GM21619 (cell line): ENCODE data around the gene RAPGEF1.
"Not testable (repeated sequence)": the region's sequence is repeated elsewhere in the genome, so short reads cannot be mapped to it uniquely, and the experiment has no call there.

Source experiments
- ATAC-seq: cut with Tn5 transposase; IDR thresholded peaks from one replicate; pipeline ENCODE4 v1.9.1; 2021; ENCODE audit not compliant: unreplicated experiment

Gene RAPGEF1

GRCh38 chr9:131672451-131672850 is 67.4 kb downstream of the RAPGEF1 start:
- ATAC-seq = no peak

GRCh38 chr9:131671133-131671520 is 68.7 kb downstream of the RAPGEF1 start:
- no peak for ATAC-seq

DNA sequence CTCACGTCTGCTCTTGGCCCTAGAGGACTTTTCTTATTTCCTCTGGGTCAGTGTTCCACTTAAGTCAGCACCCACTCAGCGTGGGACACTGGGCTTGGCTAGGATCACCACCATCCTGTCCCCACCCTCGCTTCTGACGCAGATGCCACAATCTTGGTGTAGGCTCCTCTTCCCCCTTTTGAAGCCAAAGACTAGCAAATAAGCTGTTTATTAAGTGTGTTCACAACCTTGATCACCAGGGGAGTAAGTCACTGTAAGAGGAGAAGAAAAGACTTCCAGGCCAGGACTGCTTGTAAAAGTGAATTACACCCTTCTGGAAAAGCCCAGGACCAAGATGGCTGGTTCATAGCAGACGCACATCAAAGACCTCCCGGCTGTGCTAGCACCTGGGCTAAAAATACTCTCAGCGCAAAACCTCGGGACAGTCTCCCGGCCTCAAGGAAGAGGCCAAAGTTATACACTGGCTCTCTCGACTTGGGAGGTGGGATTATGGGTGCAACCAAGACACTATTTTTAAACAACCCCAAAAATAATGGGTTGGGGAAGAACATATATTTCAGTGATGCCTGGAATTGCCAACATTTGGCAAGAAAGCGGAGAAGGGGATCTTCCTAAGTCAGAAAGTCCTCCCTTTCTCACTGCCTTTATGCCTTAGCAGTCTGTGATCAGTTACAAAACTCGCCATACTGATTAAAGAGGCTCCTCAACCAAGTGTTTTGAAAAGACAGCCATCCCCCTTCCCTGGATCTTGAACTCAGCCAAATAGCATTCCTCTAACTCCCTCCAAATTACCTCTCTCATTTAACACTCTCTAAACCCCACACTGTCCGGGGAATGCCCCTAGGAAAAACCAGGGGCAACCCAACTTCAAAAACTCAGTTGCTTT is 69.4 kb downstream of the RAPGEF1 start:
- no peak for ATAC-seq

GRCh38 chr9:131669269-131670157 is 70.4 kb downstream of the RAPGEF1 start:
- ATAC-seq = no peak

DNA sequence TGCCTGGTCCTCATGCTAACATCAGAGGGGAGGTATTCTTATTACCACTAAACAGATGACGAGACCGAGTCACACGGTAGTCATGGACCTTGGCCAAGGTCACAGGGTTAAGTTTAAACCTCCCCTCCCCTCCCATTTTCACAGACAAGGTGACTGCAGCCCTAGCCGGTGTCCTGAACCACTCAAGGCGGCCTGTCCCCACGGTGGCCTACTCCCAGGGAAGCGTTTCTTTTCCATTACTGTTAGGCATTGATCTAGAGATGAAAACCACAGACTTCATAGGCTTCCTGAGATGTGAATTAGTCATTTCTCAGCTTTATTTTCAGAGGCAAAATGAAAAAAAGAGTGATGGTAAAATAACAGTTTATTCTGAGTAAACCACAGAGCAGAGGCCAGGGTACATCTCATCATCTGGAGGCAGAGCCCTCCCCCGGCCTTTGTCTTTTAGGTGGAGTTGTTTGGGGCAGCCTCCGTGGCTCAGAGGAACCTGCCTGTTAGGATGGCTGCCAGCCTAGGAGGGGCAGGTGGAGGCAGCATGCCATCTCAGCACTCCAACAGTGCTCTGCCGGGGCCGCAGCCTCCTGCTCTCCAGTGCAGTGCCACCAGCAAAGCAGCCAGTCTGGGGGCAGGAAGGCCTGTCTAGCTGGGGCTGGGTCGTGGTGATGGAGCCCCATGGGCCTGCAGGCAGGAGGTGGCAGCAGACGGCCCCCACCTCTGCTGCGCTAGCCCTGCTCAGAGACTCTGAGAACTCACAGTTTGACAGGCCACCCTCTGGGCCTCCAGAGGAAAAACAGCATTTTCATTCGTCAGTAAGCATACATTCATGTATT is 71.2 kb downstream of the RAPGEF1 start:
- ATAC-seq = peak; percentile 45

DNA sequence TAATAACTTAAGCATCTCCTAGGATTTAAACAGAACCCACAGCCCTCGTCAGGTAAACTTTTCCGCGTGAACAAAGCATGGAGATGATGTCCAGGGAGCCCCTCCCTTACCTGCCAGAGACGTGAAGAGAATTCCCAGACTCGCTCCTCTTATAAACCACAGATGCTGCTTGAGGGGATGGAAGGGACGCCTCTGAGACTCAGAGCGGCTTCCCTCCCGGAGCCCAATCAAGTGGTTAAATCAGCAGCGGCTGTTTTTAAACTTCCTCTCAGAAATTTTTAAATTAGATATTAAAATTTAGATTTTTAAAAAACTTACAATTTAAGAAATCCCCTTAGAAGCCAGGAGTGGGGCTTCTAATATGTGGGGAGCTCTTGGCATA is 71.8 kb downstream of the RAPGEF1 start:
- ATAC-seq = peak; percentile 2

GRCh38 chr9:131667576-131667975 is 72.3 kb downstream of the RAPGEF1 start:
- no peak for ATAC-seq

GRCh38 chr9:131666774-131667173 is 73.1 kb downstream of the RAPGEF1 start:
- ATAC-seq = no peak

GRCh38 chr9:131666029-131666428 is 73.8 kb downstream of the RAPGEF1 start:
- no peak for ATAC-seq

DNA sequence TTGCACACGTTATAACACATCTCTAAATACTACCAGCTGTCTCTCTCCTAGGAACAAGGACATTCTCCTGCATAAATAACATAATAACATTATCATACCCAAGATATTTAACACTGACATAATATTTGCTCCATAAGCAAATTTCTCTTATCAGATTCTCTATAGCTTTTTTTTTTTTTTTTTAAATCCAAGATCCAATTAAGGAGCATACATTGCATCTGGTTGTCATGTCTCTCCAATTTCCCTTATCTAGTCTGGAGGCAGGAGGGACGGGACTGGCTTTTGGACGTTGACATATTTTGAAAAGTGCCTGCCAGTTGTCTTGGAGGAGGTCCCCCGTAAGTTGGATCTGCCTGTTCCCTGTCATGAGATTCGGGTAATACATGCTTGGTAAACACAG is 76.6 kb downstream of the RAPGEF1 start:
- no peak for ATAC-seq

DNA sequence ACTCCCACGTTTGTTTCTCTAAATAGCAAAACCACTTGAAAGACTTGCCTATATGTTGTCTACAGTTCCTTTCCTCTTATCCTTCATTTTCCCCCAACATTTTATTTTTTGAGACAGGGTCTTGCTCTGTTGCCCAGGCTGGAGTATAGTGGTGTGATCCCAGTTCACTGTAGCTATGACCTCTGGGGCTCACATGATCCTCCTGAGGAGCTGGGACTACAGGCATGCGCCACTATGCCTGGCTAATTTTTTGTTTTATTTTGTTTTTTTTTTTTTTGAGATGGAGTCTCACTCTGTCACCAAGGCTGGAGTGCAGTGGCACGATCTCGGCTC is 77.6 kb downstream of the RAPGEF1 start:
- ATAC-seq = not testable (repeated sequence)

DNA sequence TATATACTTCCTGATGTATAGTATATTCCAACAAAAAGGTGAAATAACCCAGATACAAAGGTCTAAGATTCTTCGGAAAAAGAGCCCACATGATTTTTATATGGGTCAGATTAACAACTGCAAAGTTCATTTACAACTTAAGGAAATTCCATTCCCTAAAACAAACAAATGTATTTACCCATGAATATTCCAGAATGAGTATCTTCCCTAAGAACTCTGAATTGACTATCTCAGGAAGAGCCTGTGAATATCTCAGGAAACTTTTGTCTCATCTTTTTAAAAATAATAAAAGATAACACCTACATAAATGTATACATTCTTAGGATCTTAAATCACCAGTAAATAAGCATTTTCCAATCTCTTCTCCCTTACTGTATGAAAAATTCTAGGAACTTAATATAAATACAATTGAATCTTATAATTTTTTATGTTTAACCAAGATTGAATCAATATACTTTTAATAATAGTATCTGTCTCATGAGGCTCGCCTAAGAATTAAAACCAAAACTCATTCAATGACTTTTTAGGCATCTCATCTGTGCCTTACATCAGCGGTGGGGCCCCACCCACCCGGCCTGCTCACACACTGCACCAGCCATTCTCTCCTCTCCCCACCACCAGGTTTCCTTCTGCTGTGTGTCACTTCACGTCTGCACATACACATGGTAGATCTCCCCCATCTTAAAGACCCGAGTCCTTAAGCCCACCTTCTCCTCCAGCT is 78.1 kb downstream of the RAPGEF1 start:
- ATAC-seq = no peak

GRCh38 chr9:131660466-131661405 is 79.1 kb downstream of the RAPGEF1 start:
- ATAC-seq = no peak

- no peak for ATAC-seq
Observed at GRCh38 chr9:131658377-131659129, 81.3 kb downstream of the RAPGEF1 start.

GRCh38 chr9:131657940-131658339 is 81.9 kb downstream of the RAPGEF1 start:
- ATAC-seq = no peak

DNA sequence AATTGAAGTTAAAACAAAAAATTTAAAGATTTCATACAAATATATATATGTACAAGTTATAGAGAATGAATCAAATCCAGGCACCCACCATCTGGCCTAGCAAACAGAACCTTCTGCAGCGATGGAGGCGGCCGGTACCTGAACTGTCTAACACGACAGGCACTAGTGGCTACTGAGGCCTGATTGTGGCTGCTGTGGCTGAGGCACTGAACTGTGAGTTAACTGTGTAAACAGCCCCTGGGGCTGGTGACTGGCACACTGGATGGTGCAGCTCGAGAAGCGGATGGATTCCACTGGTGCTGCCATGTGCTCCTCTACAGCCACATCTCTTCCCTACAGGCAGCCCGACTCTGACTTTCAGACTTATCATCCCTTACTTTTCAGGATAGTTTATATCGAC is 82.4 kb downstream of the RAPGEF1 start:
- no peak for ATAC-seq

GRCh38 chr9:131657037-131657377 is 82.9 kb downstream of the RAPGEF1 start:
- ATAC-seq = peak; percentile 34

GRCh38 chr9:131656356-131657036 is 83.4 kb downstream of the RAPGEF1 start:
- ATAC-seq = peak; percentile 61
